A549 (cell line): ENCODE results near the gene ATG5.

Experiments
- CBX8 ChIP-seq: fragments of 200-600 bp; sonication (generic); IDR thresholded peaks from 2 replicates; pipeline ENCODE4 v1.6.1; 2016
- EP300 ChIP-seq, 2 experiments: fragments of >200 bp; sonication (Bioruptor Twin); formaldehyde crosslinking; IDR thresholded peaks; 2 replicates in 1 of 2; 3 replicates in 1 of 2; pipeline ENCODE4 v1.6.1; 2016 to 2017
- POLR2A ChIP-seq: IDR thresholded peaks from 2 replicates; pipeline ENCODE4 v1.6.1; 2012; ENCODE audit warnings: mild to moderate bottlenecking, low read length
- RAD21 ChIP-seq, 2 experiments: fragments of >200 bp in 1 of 2; sonication (Bioruptor Twin) in 1 of 2; formaldehyde crosslinking in 1 of 2; IDR thresholded peaks in 1 of 2; conservative IDR thresholded peaks in 1 of 2; 2 replicates in 1 of 2; 3 replicates in 1 of 2; pipeline ENCODE4 v1.6.1; 2012 to 2018; ENCODE audit warnings: inconsistent platforms in 1 of 2
- SMC3 ChIP-seq: fragments of >200 bp; sonication (Bioruptor Twin); formaldehyde crosslinking; IDR thresholded peaks from 3 replicates; pipeline ENCODE4 v1.6.1; 2018; ENCODE audit warnings: inconsistent platforms
- TF ChIP-seq, protein P1 (sequence below): IDR thresholded peaks from 2 replicates; pipeline ENCODE4 v1.6.1; 2012
- TF ChIP-seq, protein P2 (sequence below): fragments of 200-600 bp; sonication (generic); IDR thresholded peaks from 2 replicates; pipeline ENCODE4 v1.6.1; 2016; ENCODE audit warnings: antibody characterized with exemption, mild to moderate bottlenecking, moderate library complexity
- TF ChIP-seq, protein P3 (sequence below): fragments of >200 bp; sonication (Bioruptor Twin); formaldehyde crosslinking; IDR thresholded peaks from 3 replicates; pipeline ENCODE4 v1.5.1; 2016
- TF ChIP-seq, protein P4 (sequence below): fragments of 450-650 bp; IDR thresholded peaks from 2 replicates; pipeline ENCODE4 v1.6.1; 2014; ENCODE audit warnings: antibody characterized with exemption

DNA sequence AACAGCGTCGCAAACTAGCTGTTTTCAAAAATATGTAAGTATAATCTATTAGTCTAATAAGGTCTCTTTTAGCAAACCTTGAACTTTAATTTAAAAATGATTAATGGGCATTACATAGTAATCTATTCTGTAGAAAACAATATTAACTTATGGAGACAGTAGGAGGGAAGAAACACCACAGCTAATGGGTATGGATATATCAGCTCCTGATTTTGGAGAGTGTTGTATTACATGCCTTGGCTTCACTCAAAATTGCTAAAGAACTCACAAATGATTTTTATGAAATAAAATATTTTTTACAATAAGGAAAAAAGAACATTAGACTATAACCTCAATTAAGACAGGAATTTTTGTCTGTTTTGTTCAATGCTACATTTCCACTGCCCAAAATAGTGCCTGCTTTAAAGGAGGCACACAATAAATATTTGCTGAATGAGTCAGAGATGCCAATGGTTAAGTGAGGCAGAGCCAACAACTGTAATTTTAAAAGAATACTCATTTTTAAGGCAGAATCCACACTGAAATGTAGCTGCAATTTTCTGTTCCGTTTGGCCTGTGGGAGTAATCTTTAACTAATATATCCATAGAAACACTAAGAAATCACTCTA, 15.7 kb downstream of the ATG5 start:
- TF ChIP-seq CBX8 (no peak), EP300 (IDR thresholded peaks at IDR 0.05) (no peak), POLR2A (no peak), SMC3 (no peak), RAD21 (conservative IDR thresholded peaks at IDR 0.05 in 1 of 2, IDR thresholded peaks at IDR 0.05 in 1 of 2) (no peak)
- TF ChIP-seq, protein P1, sequence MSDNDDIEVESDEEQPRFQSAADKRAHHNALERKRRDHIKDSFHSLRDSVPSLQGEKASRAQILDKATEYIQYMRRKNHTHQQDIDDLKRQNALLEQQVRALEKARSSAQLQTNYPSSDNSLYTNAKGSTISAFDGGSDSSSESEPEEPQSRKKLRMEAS: no peak
- TF ChIP-seq, protein P2, sequence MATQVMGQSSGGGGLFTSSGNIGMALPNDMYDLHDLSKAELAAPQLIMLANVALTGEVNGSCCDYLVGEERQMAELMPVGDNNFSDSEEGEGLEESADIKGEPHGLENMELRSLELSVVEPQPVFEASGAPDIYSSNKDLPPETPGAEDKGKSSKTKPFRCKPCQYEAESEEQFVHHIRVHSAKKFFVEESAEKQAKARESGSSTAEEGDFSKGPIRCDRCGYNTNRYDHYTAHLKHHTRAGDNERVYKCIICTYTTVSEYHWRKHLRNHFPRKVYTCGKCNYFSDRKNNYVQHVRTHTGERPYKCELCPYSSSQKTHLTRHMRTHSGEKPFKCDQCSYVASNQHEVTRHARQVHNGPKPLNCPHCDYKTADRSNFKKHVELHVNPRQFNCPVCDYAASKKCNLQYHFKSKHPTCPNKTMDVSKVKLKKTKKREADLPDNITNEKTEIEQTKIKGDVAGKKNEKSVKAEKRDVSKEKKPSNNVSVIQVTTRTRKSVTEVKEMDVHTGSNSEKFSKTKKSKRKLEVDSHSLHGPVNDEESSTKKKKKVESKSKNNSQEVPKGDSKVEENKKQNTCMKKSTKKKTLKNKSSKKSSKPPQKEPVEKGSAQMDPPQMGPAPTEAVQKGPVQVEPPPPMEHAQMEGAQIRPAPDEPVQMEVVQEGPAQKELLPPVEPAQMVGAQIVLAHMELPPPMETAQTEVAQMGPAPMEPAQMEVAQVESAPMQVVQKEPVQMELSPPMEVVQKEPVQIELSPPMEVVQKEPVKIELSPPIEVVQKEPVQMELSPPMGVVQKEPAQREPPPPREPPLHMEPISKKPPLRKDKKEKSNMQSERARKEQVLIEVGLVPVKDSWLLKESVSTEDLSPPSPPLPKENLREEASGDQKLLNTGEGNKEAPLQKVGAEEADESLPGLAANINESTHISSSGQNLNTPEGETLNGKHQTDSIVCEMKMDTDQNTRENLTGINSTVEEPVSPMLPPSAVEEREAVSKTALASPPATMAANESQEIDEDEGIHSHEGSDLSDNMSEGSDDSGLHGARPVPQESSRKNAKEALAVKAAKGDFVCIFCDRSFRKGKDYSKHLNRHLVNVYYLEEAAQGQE: no peak
- TF ChIP-seq, protein P3, sequence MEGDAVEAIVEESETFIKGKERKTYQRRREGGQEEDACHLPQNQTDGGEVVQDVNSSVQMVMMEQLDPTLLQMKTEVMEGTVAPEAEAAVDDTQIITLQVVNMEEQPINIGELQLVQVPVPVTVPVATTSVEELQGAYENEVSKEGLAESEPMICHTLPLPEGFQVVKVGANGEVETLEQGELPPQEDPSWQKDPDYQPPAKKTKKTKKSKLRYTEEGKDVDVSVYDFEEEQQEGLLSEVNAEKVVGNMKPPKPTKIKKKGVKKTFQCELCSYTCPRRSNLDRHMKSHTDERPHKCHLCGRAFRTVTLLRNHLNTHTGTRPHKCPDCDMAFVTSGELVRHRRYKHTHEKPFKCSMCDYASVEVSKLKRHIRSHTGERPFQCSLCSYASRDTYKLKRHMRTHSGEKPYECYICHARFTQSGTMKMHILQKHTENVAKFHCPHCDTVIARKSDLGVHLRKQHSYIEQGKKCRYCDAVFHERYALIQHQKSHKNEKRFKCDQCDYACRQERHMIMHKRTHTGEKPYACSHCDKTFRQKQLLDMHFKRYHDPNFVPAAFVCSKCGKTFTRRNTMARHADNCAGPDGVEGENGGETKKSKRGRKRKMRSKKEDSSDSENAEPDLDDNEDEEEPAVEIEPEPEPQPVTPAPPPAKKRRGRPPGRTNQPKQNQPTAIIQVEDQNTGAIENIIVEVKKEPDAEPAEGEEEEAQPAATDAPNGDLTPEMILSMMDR: no peak
- TF ChIP-seq, protein P4, sequence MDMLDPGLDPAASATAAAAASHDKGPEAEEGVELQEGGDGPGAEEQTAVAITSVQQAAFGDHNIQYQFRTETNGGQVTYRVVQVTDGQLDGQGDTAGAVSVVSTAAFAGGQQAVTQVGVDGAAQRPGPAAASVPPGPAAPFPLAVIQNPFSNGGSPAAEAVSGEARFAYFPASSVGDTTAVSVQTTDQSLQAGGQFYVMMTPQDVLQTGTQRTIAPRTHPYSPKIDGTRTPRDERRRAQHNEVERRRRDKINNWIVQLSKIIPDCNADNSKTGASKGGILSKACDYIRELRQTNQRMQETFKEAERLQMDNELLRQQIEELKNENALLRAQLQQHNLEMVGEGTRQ: no peak
